CD4-positive, alpha-beta T cell (primary cell): ENCODE measurements around the gene MAN1C1. TPM values are rescaled to one million over a fixed set of nuclear protein-coding genes. Genes with fewer than 3 reads are reported as not detected.
A peak's percentile ranks its signal among the peaks of the same experiment; 100 is the strongest.

Experiments used
- ATAC-seq: fragments of 200-7000 bp; cut with Tn5 transposase; one replicate; pipeline ENCODE4 v1.10.0; 2022; ENCODE audit warnings: mild to moderate bottlenecking; ENCODE audit not compliant: poor library complexity
- CTCF ChIA-PET: fragments of 350-600 bp; sonication (Branson Sonifier 250); formaldehyde crosslinking; loops from one replicate; lab custom pipeline; 2021; ENCODE audit warnings: antibody characterized with exemption, inconsistent platforms; lab: Charles Lee
- POLR2A ChIA-PET: fragments of 350-600 bp; sonication (Branson Sonifier 250); formaldehyde crosslinking; loops from one replicate; lab custom pipeline; 2021; ENCODE audit warnings: antibody characterized with exemption, inconsistent platforms; lab: Charles Lee
- DNase-seq, 14 experiments: peaks; one replicate each; pipeline ENCODE4 v3.0.0-alpha.2; 2013 to 2020; ENCODE audit warnings: mixed read lengths in 2 of 14
- H3K27ac ChIP-seq, 2 donors: one replicate each; pipeline versions ENCODE4 v1.5.1 to v1.7.0; 2013; ENCODE audit warnings: low read length in 2 of 2, low read depth in 1 of 2, mild to moderate bottlenecking in 1 of 2
- H3K27me3 ChIP-seq, 2 experiments: 1 replicate in 1 of 2; 2 replicates in 1 of 2; pipeline versions ENCODE4 v1.6.1 to v1.7.0; 2013; ENCODE audit warnings: low read length in 2 of 2, control low read depth in 1 of 2, mild to moderate bottlenecking in 1 of 2, moderate library complexity in 1 of 2; ENCODE audit not compliant: insufficient read depth in 2 of 2, control insufficient read depth in 1 of 2
- H3K36me3 ChIP-seq: one replicate; pipeline ENCODE4 v1.6.1; 2013; ENCODE audit warnings: low read length, control low read depth; ENCODE audit not compliant: insufficient read depth
- H3K4me1 ChIP-seq: one replicate; pipeline ENCODE4 v1.6.1; 2013; ENCODE audit warnings: low read length, control low read depth; ENCODE audit not compliant: insufficient read depth
- H3K4me3 ChIP-seq: one replicate; pipeline ENCODE4 v1.5.1; 2013; ENCODE audit warnings: mild to moderate bottlenecking, low read length, moderate library complexity
- H3K9me3 ChIP-seq, 2 experiments: 1 replicate in 1 of 2; 2 replicates in 1 of 2; pipeline versions ENCODE4 v1.6.1 to v1.7.0; 2013; ENCODE audit warnings: low read length in 2 of 2, mild to moderate bottlenecking in 2 of 2, control low read depth in 1 of 2, moderate library complexity in 1 of 2; ENCODE audit not compliant: control insufficient read depth in 1 of 2, insufficient read depth in 1 of 2
- H3K27ac Mint-ChIP-seq: one replicate; pipeline ENCODE4 v1.8.0; 2020; ENCODE audit warnings: mixed read lengths
- H3K27me3 Mint-ChIP-seq: one replicate; pipeline ENCODE4 v1.8.0; 2021; ENCODE audit warnings: mixed read lengths
- H3K36me3 Mint-ChIP-seq: one replicate; pipeline ENCODE4 v1.8.0; 2021; ENCODE audit warnings: low read depth, mixed read lengths
- H3K4me1 Mint-ChIP-seq: one replicate; pipeline ENCODE4 v1.8.0; 2021; ENCODE audit warnings: low read depth, mixed read lengths
- H3K4me3 Mint-ChIP-seq: one replicate; pipeline ENCODE4 v1.8.0; 2020; ENCODE audit warnings: mild to moderate bottlenecking, mixed read lengths
- H3K9me3 Mint-ChIP-seq: one replicate; pipeline ENCODE4 v1.8.0; 2020; ENCODE audit warnings: mixed read lengths
- intact Hi-C, 2 experiments: fragments of 100-400 bp; cut with DNase I in 1 of 2; cut with micrococcal nuclease in 1 of 2; formaldehyde crosslinking; loops; one replicate each; pipeline versions ENCODE4 v1.15.1 to v1.9.0; 2023 to 2025; cut with DNase I, micrococcal nuclease
- total RNA-seq, 174 experiments: library from RNA in 2 of 174; stranded (reverse) in 2 of 174; gene quantifications; one replicate each; pipeline ENCODE4 v1.2.3 and lab custom pipeline; 2021 to 2026
- TF ChIP-seq, protein P1 (sequence below): fragments of 200-600 bp; IDR thresholded peaks from one replicate; pipeline ENCODE4 v1.8.0; 2022; ENCODE audit warnings: antibody characterized with exemption, mild to moderate bottlenecking

The MAN1C1 gene
- total RNA-seq, 2 experiments from 2014 or later, result 44.4 to 46.9 TPM

DNA sequence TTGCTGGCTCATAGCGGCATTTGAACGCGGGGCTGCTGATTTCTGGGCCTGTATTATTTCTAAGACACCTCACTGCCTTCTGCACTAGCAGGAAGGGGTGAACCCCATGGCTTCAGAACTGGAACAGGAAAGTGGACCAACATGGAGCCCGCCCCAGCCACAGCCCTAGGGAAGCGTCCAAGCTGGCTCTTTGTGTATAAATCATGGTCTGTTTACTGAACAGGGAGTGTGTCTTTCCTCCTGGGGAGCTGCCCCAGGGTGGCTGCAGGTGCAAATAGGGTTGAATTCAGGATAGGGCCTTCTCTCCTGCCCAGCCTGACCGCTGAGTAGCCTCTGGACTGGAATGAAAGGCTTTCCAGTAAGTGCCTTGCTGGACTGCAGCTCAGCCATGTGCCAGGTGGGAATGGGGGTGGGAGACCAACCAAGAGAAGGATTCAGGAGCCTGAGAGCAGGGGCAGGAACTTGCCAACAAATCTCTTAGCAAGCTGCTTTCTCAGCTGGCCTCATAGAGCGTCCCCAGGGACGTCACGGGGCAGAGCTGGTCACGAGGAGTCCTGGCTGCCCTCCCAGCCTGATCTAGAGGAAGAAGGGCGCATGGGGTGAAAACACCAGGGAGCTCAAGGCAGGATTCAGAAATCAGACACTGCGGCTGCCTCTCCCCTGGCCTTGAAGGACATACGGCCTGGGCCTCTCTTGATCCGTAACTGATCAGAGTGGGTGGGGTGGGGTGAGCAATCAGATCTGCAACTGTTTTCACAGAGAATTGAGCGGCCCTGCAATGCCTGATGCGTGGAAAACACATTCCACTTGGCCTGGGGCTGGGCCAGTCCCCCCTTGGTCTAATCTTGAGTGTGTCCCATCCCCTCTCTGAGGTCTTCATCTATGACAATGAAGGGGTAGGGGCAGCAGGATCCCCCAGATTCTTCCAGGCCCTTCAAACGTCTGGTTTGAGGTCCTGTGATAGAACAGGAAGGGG is 126.9 kb downstream of the MAN1C1 start:
- Histone ChIP-seq H3K27ac (no peak overlapping the region), H3K36me3 (peaks cover 12% of the 10 kb centered on the region), H3K4me1 (peaks cover 38% of the 10 kb centered on the region), H3K27me3 (no peaks in the 10 kb centered on the region), H3K9me3 (no peaks in the 10 kb centered on the region), H3K4me3 (no peak overlapping the region)
- no peak for ATAC-seq
- Mint-ChIP-seq H3K4me1 (peaks cover 43% of the 10 kb centered on the region), H3K9me3 (no peaks in the 10 kb centered on the region), H3K27ac (peak overlapping the region; percentile 81), H3K4me3 (no peak overlapping the region), H3K36me3 (peaks cover 38% of the 10 kb centered on the region), H3K27me3 (no peaks in the 10 kb centered on the region)
- CTCF ChIA-PET, result no interaction called here
- TF ChIP-seq, protein P1, sequence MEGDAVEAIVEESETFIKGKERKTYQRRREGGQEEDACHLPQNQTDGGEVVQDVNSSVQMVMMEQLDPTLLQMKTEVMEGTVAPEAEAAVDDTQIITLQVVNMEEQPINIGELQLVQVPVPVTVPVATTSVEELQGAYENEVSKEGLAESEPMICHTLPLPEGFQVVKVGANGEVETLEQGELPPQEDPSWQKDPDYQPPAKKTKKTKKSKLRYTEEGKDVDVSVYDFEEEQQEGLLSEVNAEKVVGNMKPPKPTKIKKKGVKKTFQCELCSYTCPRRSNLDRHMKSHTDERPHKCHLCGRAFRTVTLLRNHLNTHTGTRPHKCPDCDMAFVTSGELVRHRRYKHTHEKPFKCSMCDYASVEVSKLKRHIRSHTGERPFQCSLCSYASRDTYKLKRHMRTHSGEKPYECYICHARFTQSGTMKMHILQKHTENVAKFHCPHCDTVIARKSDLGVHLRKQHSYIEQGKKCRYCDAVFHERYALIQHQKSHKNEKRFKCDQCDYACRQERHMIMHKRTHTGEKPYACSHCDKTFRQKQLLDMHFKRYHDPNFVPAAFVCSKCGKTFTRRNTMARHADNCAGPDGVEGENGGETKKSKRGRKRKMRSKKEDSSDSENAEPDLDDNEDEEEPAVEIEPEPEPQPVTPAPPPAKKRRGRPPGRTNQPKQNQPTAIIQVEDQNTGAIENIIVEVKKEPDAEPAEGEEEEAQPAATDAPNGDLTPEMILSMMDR, result no peak
- DNase-seq, result no peak
- intact Hi-C loops, result no loop called here
- POLR2A ChIA-PET, result interaction anchor here (1.1 kb wide), 1 partner anchor 31 kb away, joined by 4 read pairs; no protein-coding TSS in a partner anchor

GRCh38 chr1:25744140-25744581 is 127.6 kb downstream of the MAN1C1 start:
- Mint-ChIP-seq H3K9me3 (no peaks in the 10 kb centered on the region), H3K27ac (peak overlapping the region; percentile 62), H3K4me3 (no peak overlapping the region), H3K4me1 (peaks cover 39% of the 10 kb centered on the region), H3K36me3 (peaks cover 37% of the 10 kb centered on the region), H3K27me3 (no peaks in the 10 kb centered on the region)
- Histone ChIP-seq H3K27ac (no peak overlapping the region), H3K4me3 (no peak overlapping the region), H3K9me3 (no peaks in the 10 kb centered on the region), H3K27me3 (no peaks in the 10 kb centered on the region), H3K36me3 (peaks cover 17% of the 10 kb centered on the region), H3K4me1 (peaks cover 34% of the 10 kb centered on the region)
- intact Hi-C loops, result no loop called here
- ChIA-PET POLR2A (interaction anchor here (1.1 kb wide), 1 partner anchor 30 kb away, joined by 4 read pairs; no protein-coding TSS in a partner anchor), CTCF (no interaction called here)
- ATAC-seq (no peak), DNase-seq (no peak)
- TF ChIP-seq, protein P1, result no peak

- ChIA-PET CTCF (no interaction called here), POLR2A (no interaction called here)
- H3K36me3 ChIP-seq, result peaks cover 23% of the 10 kb centered on the region
- Mint-ChIP-seq H3K36me3 (peaks cover 38% of the 10 kb centered on the region), H3K27ac (peak overlapping the region; percentile 62), H3K4me3 (no peak overlapping the region), H3K4me1 (peaks cover 38% of the 10 kb centered on the region), H3K9me3 (no peaks in the 10 kb centered on the region), H3K27me3 (no peaks in the 10 kb centered on the region)
- H3K27ac ChIP-seq, result no peak overlapping the region
- TF ChIP-seq, protein P1, result no peak
- H3K4me1 ChIP-seq, result peaks cover 30% of the 10 kb centered on the region
- H3K27me3 ChIP-seq, result no peaks in the 10 kb centered on the region
- no peak overlapping the region for H3K4me3 ChIP-seq
- DNase-seq, result no peak
- H3K9me3 ChIP-seq, result no peaks in the 10 kb centered on the region
- ATAC-seq, result no peak
- intact Hi-C loops, result no loop called here
Observed at GRCh38 chr1:25744636-25745425, 128.2 kb downstream of the MAN1C1 start.
